Colonic mucosa (tissue), 4 donors: ENCODE data around the gene EGFL6. TPM values are rescaled to one million over a fixed set of nuclear protein-coding genes. Genes with fewer than 3 reads are reported as not detected.

Experiments
- DNase-seq: peaks from one replicate; pipeline ENCODE4 v3.0.0-alpha.2; 2020
- H3K27ac ChIP-seq: fragments of 200-600 bp; one replicate; pipeline ENCODE4 v1.8.0; 2021
- H3K27me3 ChIP-seq: fragments of 200-600 bp; one replicate; pipeline ENCODE4 v1.8.0; 2021
- H3K36me3 ChIP-seq: fragments of 200-600 bp; one replicate; pipeline ENCODE4 v1.8.0; 2021
- H3K4me1 ChIP-seq: fragments of 200-600 bp; one replicate; pipeline ENCODE4 v1.8.0; 2021; ENCODE audit warnings: mild to moderate bottlenecking
- H3K4me3 ChIP-seq: fragments of 200-600 bp; one replicate; pipeline ENCODE4 v1.8.0; 2021
- H3K9ac ChIP-seq, 2 donors: one replicate each; pipeline ENCODE4 v1.7.0; 2013; ENCODE audit warnings: control low read depth in 2 of 2, low read depth in 2 of 2, low read length in 2 of 2
- H3K9me3 ChIP-seq: fragments of 200-600 bp; one replicate; pipeline ENCODE4 v1.8.0; 2021
- CTCF ChIP-seq: fragments of 200-600 bp; IDR thresholded peaks from one replicate; pipeline ENCODE4 v1.8.0; 2022; ENCODE audit warnings: antibody characterized with exemption, mild to moderate bottlenecking
- intact Hi-C: fragments of 100-400 bp; cut with DNase I; formaldehyde crosslinking; loops from one replicate; pipeline ENCODE4 v1.14.1; 2022
- total RNA-seq, 2 donors: library from RNA; stranded (reverse); fragmentation: NEBNext Ultra II Directional in 1 of 2; extraction: Animal tissue kit (Norgen Biotek cat#: 25700) in 1 of 2; gene quantifications; one replicate each; pipeline ENCODE4 v1.2.1, GENCODE V29; 2021
- donor health status: healthy.
- donor health status: DM: no; HTN: no; CAD: no.
- donor health status: DM: no; HTN: no; CAD: no.

The EGFL6 gene, protein sequence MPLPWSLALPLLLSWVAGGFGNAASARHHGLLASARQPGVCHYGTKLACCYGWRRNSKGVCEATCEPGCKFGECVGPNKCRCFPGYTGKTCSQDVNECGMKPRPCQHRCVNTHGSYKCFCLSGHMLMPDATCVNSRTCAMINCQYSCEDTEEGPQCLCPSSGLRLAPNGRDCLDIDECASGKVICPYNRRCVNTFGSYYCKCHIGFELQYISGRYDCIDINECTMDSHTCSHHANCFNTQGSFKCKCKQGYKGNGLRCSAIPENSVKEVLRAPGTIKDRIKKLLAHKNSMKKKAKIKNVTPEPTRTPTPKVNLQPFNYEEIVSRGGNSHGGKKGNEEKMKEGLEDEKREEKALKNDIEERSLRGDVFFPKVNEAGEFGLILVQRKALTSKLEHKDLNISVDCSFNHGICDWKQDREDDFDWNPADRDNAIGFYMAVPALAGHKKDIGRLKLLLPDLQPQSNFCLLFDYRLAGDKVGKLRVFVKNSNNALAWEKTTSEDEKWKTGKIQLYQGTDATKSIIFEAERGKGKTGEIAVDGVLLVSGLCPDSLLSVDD
- under 1 TPM; 0.10 to 0.27 TPM for total RNA-seq

- Histone ChIP-seq H3K36me3 (no peaks in the 10 kb centered on the region), H3K9me3 (no peaks in the 10 kb centered on the region), H3K4me3 (no peak within 1 kb of the TSS), H3K4me1 (no peaks in the 10 kb centered on the region), H3K27ac (no peak within 1 kb of the TSS), H3K9ac (no peak within 1 kb of the TSS), H3K27me3 (peaks cover 22% of the 10 kb centered on the region)
- no peak for DNase-seq
- no peak for TF ChIP-seq CTCF
- intact Hi-C loops, result no loop called here
Observed at GRCh38 chrX:13569479-13570260, at the start of gene EGFL6. Gene EGFL6, plus strand, starts transcription at chrX:13569601. Its CDS starts 261 bp downstream, at chrX:13569862.

- intact Hi-C loops, result no loop called here
- no peak for DNase-seq
- Histone ChIP-seq H3K9me3 (no peaks in the 10 kb centered on the region), H3K27me3 (peaks cover 6% of the 10 kb centered on the region), H3K27ac (no peak overlapping the region), H3K4me1 (no peaks in the 10 kb centered on the region), H3K9ac (no peak overlapping the region), H3K4me3 (no peak overlapping the region), H3K36me3 (no peaks in the 10 kb centered on the region)
- TF ChIP-seq CTCF, result no peak
Observed at GRCh38 chrX:13520351-13520750, 49.0 kb upstream of the EGFL6 start.

DNA sequence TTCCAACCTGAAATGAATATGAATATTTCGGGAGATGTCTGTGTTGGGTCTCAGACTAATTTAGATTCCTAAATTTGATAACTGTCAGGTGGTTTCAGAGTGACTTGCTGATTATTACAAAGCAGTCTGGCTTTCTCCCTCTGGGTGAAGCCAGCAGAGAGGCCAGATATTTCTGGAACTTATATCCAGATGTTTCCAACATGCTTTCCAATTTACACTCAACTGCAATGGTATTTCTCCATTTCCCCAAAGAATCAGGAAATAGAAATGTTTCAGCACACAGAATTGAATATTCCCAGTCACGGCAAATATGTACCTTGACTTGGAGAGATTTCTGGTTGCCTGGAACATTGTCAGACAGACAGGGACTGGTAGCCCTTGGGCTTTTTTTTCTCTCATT lies 48.5 kb upstream of the EGFL6 start:
- intact Hi-C loops, result no loop called here

GRCh38 chrX:13522811-13523210 lies 46.6 kb upstream of the EGFL6 start:
- Histone ChIP-seq H3K27ac (no peak overlapping the region), H3K9ac (no peak overlapping the region), H3K4me3 (no peak overlapping the region), H3K27me3 (peaks cover 6% of the 10 kb centered on the region), H3K4me1 (no peaks in the 10 kb centered on the region), H3K9me3 (no peaks in the 10 kb centered on the region), H3K36me3 (no peaks in the 10 kb centered on the region)
- no peak for DNase-seq
- no peak for TF ChIP-seq CTCF
- intact Hi-C loops, result no loop called here

More for the DNA sequence above, 48.5 kb upstream of the EGFL6 start:
- H3K9ac ChIP-seq, result no peak overlapping the region
- no peak overlapping the region for H3K4me3 ChIP-seq
- no peak overlapping the region for H3K27ac ChIP-seq
- TF ChIP-seq CTCF, result no peak
- no peaks in the 10 kb centered on the region for H3K36me3 ChIP-seq
- DNase-seq, result no peak
- no peaks in the 10 kb centered on the region for H3K9me3 ChIP-seq
- H3K27me3 ChIP-seq, result peaks cover 6% of the 10 kb centered on the region
- no peaks in the 10 kb centered on the region for H3K4me1 ChIP-seq

GRCh38 chrX:13533726-13534125 lies 35.7 kb upstream of the EGFL6 start:
- Histone ChIP-seq H3K27ac (no peak overlapping the region), H3K4me3 (no peak overlapping the region), H3K27me3 (peaks cover 6% of the 10 kb centered on the region), H3K4me1 (no peaks in the 10 kb centered on the region), H3K36me3 (no peaks in the 10 kb centered on the region), H3K9ac (no peak overlapping the region), H3K9me3 (no peaks in the 10 kb centered on the region)
- TF ChIP-seq CTCF, result no peak
- intact Hi-C loops, result no loop called here
- DNase-seq, result no peak
